BE2C (cell line): ENCODE measurements around the gene HERC5.
"Not testable (repeated sequence)": the region's sequence is repeated elsewhere in the genome, so short reads cannot be mapped to it uniquely, and the experiment has no call there.

ENCODE experiments used
- DNase-seq: peaks from one replicate; pipeline ENCODE4 v3.0.0-alpha.2; 2020
- H3K27me3 ChIP-seq: fragments of 250-450 bp; sonication (Bioruptor Pico); 2 replicates; pipeline ENCODE4 v1.5.1; 2020; ENCODE audit warnings: mild to moderate bottlenecking
- H3K36me3 ChIP-seq: fragments of 250-450 bp; sonication (Bioruptor Pico); 2 replicates; pipeline ENCODE4 v1.5.1; 2020; ENCODE audit warnings: mild to moderate bottlenecking
- H3K4me1 ChIP-seq: fragments of 250-450 bp; sonication (Bioruptor Pico); 2 replicates; pipeline ENCODE4 v1.5.1; 2020
- H3K4me3 ChIP-seq: 2 replicates; pipeline ENCODE4 v1.5.1; 2011; ENCODE audit warnings: low read depth, low read length
- H3K9me3 ChIP-seq: fragments of 250-450 bp; sonication (Bioruptor Pico); 2 replicates; pipeline ENCODE4 v1.5.1; 2020
- TF ChIP-seq, protein P1 (sequence below): IDR thresholded peaks from 2 replicates; pipeline ENCODE4 v1.5.1; 2012; ENCODE audit warnings: mild to moderate bottlenecking, low read depth, low read length

HERC5 gene

GRCh38 chr4:88539322-88540068 is 82.6 kb downstream of the HERC5 start:
- DNase-seq: peak; percentile 84
- H3K4me3 ChIP-seq, H3K9me3 ChIP-seq, H3K4me1 ChIP-seq, H3K27me3 ChIP-seq, H3K36me3 ChIP-seq: not testable (repeated sequence)
- TF ChIP-seq, protein P1, sequence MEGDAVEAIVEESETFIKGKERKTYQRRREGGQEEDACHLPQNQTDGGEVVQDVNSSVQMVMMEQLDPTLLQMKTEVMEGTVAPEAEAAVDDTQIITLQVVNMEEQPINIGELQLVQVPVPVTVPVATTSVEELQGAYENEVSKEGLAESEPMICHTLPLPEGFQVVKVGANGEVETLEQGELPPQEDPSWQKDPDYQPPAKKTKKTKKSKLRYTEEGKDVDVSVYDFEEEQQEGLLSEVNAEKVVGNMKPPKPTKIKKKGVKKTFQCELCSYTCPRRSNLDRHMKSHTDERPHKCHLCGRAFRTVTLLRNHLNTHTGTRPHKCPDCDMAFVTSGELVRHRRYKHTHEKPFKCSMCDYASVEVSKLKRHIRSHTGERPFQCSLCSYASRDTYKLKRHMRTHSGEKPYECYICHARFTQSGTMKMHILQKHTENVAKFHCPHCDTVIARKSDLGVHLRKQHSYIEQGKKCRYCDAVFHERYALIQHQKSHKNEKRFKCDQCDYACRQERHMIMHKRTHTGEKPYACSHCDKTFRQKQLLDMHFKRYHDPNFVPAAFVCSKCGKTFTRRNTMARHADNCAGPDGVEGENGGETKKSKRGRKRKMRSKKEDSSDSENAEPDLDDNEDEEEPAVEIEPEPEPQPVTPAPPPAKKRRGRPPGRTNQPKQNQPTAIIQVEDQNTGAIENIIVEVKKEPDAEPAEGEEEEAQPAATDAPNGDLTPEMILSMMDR: peak; percentile 68

DNA sequence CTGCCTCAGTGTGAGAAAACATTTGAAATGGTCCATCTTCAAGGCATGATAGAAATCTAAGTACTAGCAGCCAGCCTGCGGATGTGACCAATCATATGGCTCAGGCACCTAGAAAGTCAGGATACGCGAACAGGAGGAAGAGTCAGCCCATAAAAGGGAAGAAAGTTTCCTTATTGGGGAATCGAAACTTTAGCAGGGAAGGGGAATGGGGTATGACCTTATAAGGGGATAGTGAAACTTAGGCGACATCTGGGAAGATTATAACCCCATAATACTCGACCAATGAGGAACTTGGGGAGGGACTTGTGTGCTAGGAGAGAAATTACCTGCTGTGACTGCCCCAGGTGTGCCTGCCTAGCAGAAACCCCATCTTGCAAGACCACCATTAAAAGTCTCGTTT is 92.9 kb downstream of the HERC5 start:
- Histone ChIP-seq H3K4me1 (no peaks in the 10 kb centered on the region), H3K9me3 (no peaks in the 10 kb centered on the region), H3K4me3 (no peak overlapping the region), H3K36me3 (no peaks in the 10 kb centered on the region), H3K27me3 (no peaks in the 10 kb centered on the region)
- no peak for DNase-seq
- TF ChIP-seq, protein P1: no peak
